ENCODE data around the gene SPATA13. TPM values are rescaled to one million over a fixed set of nuclear protein-coding genes. Genes with fewer than 3 reads are reported as not detected.
A peak's percentile ranks its signal among the peaks of the same experiment; 100 is the strongest.

SPATA13 gene
- total and polyA plus RNA-seq, 10 of the 15 experiments (the other 5 are each of a cell fraction or from before 2014, with no cell fraction given), result 2.4 to 11.1 (median 10.2) TPM

GRCh38 chr13:24270639-24271141 lies 110.2 kb downstream of the SPATA13 start (continued):
- TF ChIP-seq YBX1 (IDR thresholded peaks at IDR 0.05) (peak; percentile 64; the same call in 1 of the 2 replicates), POLR2AphosphoS2 (IDR thresholded peaks at IDR 0.05; ENCODE audit: low read depth, low read length) (no peak), CBX5 (IDR thresholded peaks at IDR 0.05; ENCODE audit: low read depth) (0 out of 2 replicates have a peak, but pooled peaks have one; percentile 60), KDM1A (IDR thresholded peaks at IDR 0.05; ENCODE audit: borderline replicate concordance) (no peak), ZNF24 (IDR thresholded peaks at IDR 0.05) (no peak), MXI1 (IDR thresholded peaks at IDR 0.05; ENCODE audit: low read depth, low read length) (0 out of 2 replicates have a peak, but pooled peaks have one; percentile 13), MTA2 (IDR thresholded peaks at IDR 0.05; ENCODE audit: low read depth) (0 out of 2 replicates have a peak, but pooled peaks have one; percentile 50), NBN (IDR thresholded peaks at IDR 0.05) (peak; percentile 94), TCF7 (IDR thresholded peaks at IDR 0.05; ENCODE audit: borderline replicate concordance) (no peak), RELB (IDR thresholded peaks at IDR 0.05; ENCODE audit: low read depth) (peak; percentile 48), PAX8 (IDR thresholded peaks at IDR 0.05) (no peak), MLLT1 (IDR thresholded peaks at IDR 0.05) (peak; percentile 63), SPI1 (IDR thresholded peaks at IDR 0.05; ENCODE audit: borderline replicate concordance, insufficient read depth, low read depth, low read length) (0 out of 2 replicates have a peak, but pooled peaks have one; percentile 19), EGR1 (IDR thresholded peaks at IDR 0.05; ENCODE audit: borderline replicate concordance in 1 of 2, low read depth in 2 of 2, low read length in 2 of 2) (0 out of 3 replicates have a peak, but pooled peaks of 1 of the 2 experiments have one; percentile 17), BHLHE40 (IDR thresholded peaks at IDR 0.05; ENCODE audit: borderline replicate concordance in 1 of 2, low read depth in 2 of 2, low read length in 1 of 2) (0 out of 4 replicates have a peak, but pooled peaks of 1 of the 2 experiments have one; percentile 4), EED (IDR thresholded peaks at IDR 0.05; ENCODE audit: low read depth) (peak; percentile 84), YY1 (IDR thresholded peaks at IDR 0.05; ENCODE audit: low read depth, low read length) (peak; percentile 34; the same call in 1 of the 2 replicates), SREBF2 (IDR thresholded peaks at IDR 0.05; ENCODE audit: low read length) (no peak), CBX3 (IDR thresholded peaks at IDR 0.05; ENCODE audit: borderline replicate concordance, low read depth) (no peak), BRCA1 (IDR thresholded peaks at IDR 0.05; ENCODE audit: low read depth, low read length) (no peak), BACH1 (IDR thresholded peaks at IDR 0.05; ENCODE audit: borderline replicate concordance) (0 out of 2 replicates have a peak, but pooled peaks have one; percentile 31), ZNF274 (IDR thresholded peaks at IDR 0.05; ENCODE audit: insufficient read depth, insufficient read length) (no peak), IRF4 (IDR thresholded peaks at IDR 0.05; ENCODE audit: low read depth, low read length) (peak; percentile 66; the same call in 1 of the 2 replicates), ZBTB4 (CRISPR knock-in tag; IDR thresholded peaks at IDR 0.05) (no peak), HDAC6 (IDR thresholded peaks at IDR 0.05; ENCODE audit: unreplicated experiment) (no peak), TCF12 (IDR thresholded peaks at IDR 0.05; ENCODE audit: low read depth, low read length) (0 out of 2 replicates have a peak, but pooled peaks have one; percentile 32)

Measured in GM12878 (cell line).